ENCODE results near the gene AGBL1. TPM values are rescaled to one million over a fixed set of nuclear protein-coding genes. Genes with fewer than 3 reads are reported as not detected.

AGBL1 gene
- total and polyA plus RNA-seq, 2 donors (not counting 3 experiments of a cell fraction or from before 2014, with no cell fraction given) = not detected

GRCh38 chr15:86714241-86714640 is 634.6 kb downstream of the AGBL1 start:
- Histone ChIP-seq H3K4me1 (ENCODE audit: control insufficient read depth, extremely low read depth, insufficient read depth, low read length) (no peaks in the 10 kb centered on the region), H3K9me1 (replicated peaks; ENCODE audit: control insufficient read depth, extremely low read depth, insufficient read depth, low read length) (no peaks in the 10 kb centered on the region), H3K4me2 (ENCODE audit: insufficient read depth, low read length) (no peak overlapping the region), H3K27ac (ENCODE audit: insufficient read depth, low read depth, low read length) (no peak overlapping the region), H4K20me1 (replicated peaks; ENCODE audit: control insufficient read depth, extremely low read depth, insufficient read depth, low read length) (no peaks in the 10 kb centered on the region), H3K9me3 (replicated peaks; ENCODE audit: control insufficient read depth, insufficient read depth, low read length) (peaks cover 7% of the 10 kb centered on the region), H3K36me3 (ENCODE audit: control insufficient read depth in 2 of 2, extremely low read depth in 1 of 2, insufficient read depth in 2 of 2, low read length in 2 of 2) (no peaks in the 10 kb centered on the region), H3K9ac (replicated peaks; ENCODE audit: extremely low read depth, insufficient read depth, low read length) (no peak overlapping the region), H3K79me2 (ENCODE audit: control insufficient read depth, insufficient read depth, low read length) (no peaks in the 10 kb centered on the region), H3K27me3 (ENCODE audit: control insufficient read depth in 2 of 2, insufficient read depth in 2 of 2, low read length in 2 of 2) (no peaks in the 10 kb centered on the region), H2AFZ (ENCODE audit: low read depth, low read length) (no peak overlapping the region), H3K4me3 (replicated peaks in 1 of 3; ENCODE audit: insufficient read depth in 1 of 3, low read depth in 1 of 3, low read length in 3 of 3) (no peak overlapping the region)
- FAIRE-seq (no peak), DNase-seq (ENCODE audit: low read depth, low spot score) (no peak)
- intact Hi-C loops (cut with micrococcal nuclease) (no loop called here), dilution Hi-C loops (cut with MboI; ENCODE audit: extremely low pct_ligation_motif_present, low sequenced_read_pairs) (no loop called here)
- TF ChIP-seq MYC (IDR thresholded peaks at IDR 0.05; ENCODE audit: low read depth, low read length) = no peak
- no peak for TF ChIP-seq POLR2A (IDR thresholded peaks at IDR 0.05; ENCODE audit: low read depth, low read length)
- no peak for TF ChIP-seq EZH2 (IDR thresholded peaks at IDR 0.05; ENCODE audit: borderline replicate concordance, low read depth, low read length, severe bottlenecking)
- TF ChIP-seq GATA2 (IDR thresholded peaks at IDR 0.05; ENCODE audit: insufficient read depth, insufficient read length, low read depth, low read length) = no peak
- TF ChIP-seq FOS (IDR thresholded peaks at IDR 0.05; ENCODE audit: borderline replicate concordance, insufficient read depth, low read length) = no peak
- TF ChIP-seq MAX (IDR thresholded peaks at IDR 0.05; ENCODE audit: insufficient read depth, insufficient read length) = no peak
- TF ChIP-seq JUN (IDR thresholded peaks at IDR 0.05; ENCODE audit: borderline replicate concordance, insufficient read depth, insufficient read length, low read depth) = no peak
- no peak for TF ChIP-seq CTCF (IDR thresholded peaks at IDR 0.05; ENCODE audit: extremely low read depth in 1 of 2, insufficient read depth in 1 of 2, low read depth in 1 of 2, low read length in 2 of 2)
- TF ChIP-seq POLR2AphosphoS5 (IDR thresholded peaks at IDR 0.05; ENCODE audit: insufficient read depth, low read depth, low read length) = no peak
- POLR2A ChIA-PET = no interaction called here
- no TSS peak for BruUV-seq (replicated peaks)
- CTCF ChIA-PET = no interaction called here

All from endothelial cell of umbilical vein (primary cell).